ENCODE measurements around the gene SRSF9.
A peak's percentile ranks its signal among the peaks of the same experiment; 100 is the strongest.
"Not testable (repeated sequence)": the region's sequence is repeated elsewhere in the genome, so short reads cannot be mapped to it uniquely, and the experiment has no call there.

Gene SRSF9

DNA sequence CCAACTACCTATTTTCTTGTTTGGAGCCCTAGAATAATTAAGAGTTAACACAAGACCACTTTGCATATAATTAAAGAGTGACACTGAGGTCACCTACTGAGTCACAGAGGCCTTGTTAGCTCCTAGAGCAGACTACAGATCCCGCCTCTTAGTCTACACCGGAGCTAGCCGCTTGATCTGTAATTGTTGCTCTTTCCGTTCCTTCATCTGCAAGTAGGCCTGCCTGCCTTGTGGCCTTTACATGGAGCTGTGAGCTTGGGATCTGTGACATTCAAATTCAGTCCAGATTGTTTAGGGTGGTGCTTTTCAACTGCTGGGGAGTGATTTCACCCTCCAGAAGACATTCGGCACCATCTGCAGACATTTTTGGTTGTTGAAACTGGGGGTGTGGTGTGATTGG is 20.8 kb upstream of the SRSF9 start:
- Mint-ChIP-seq H3K36me3 (ENCODE audit: low read depth) (no peaks in the 10 kb centered on the region), H3K27me3 (no peaks in the 10 kb centered on the region), H3K4me1 (ENCODE audit: low read depth) (peaks cover 7% of the 10 kb centered on the region), H3K4me3 (no peak overlapping the region), H3K27ac (no peak overlapping the region), H3K9me3 (no peaks in the 10 kb centered on the region)

DNA sequence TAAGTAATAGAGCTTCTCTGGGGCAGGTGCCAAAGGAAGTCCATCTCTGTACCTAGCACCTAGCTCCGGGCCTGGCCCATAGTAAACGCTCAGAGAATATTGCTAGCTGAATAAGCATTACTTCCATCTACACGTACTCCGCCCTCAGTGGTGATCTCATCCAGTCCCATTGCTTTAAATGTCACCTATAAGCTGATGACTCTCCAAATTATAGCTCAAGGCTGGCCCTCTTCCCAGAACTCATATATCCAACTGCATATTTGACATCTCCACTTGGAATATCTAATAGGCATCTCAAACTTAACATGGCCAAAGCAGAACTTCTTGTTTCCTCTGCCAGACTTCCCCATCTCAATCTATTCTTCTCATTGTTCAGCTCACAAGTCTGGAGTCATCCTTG is 19.5 kb upstream of the SRSF9 start:
- Mint-ChIP-seq H3K27ac (no peak overlapping the region), H3K4me3 (no peak overlapping the region), H3K4me1 (ENCODE audit: low read depth) (no peaks in the 10 kb centered on the region), H3K27me3 (no peaks in the 10 kb centered on the region), H3K36me3 (ENCODE audit: low read depth) (no peaks in the 10 kb centered on the region), H3K9me3 (no peaks in the 10 kb centered on the region)

DNA sequence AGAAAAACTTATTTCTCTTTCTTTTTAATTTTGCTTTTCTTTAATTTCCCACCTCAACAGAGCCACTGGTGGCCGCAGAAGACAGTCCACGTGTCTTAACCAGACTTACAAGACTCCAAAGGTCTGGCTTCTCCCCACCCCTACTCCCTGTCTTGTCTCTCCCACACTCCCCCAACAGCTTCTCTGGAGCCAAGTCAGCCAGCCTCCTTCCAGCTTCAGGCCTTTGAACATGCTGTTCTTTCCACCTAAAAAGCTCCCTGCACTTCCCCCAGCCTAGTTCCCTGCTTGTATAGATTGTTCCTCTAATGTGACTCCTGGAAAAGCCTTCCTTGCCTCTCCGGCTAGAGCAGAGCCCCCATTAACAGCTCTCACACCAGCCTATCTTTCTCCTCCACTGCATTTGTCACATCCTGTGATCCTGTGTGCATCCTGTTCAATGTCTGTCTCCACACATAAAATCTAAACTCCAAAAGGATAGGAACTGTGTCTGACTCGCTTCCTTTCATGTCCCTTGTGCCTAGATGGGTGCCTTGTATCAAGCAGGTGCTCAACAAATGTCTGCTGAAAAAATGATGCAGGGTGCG is 18.6 kb upstream of the SRSF9 start:
- Mint-ChIP-seq H3K9me3 (no peaks in the 10 kb centered on the region), H3K27ac (no peak overlapping the region), H3K36me3 (ENCODE audit: low read depth) (no peaks in the 10 kb centered on the region), H3K4me1 (ENCODE audit: low read depth) (no peaks in the 10 kb centered on the region), H3K27me3 (no peaks in the 10 kb centered on the region), H3K4me3 (no peak overlapping the region)

DNA sequence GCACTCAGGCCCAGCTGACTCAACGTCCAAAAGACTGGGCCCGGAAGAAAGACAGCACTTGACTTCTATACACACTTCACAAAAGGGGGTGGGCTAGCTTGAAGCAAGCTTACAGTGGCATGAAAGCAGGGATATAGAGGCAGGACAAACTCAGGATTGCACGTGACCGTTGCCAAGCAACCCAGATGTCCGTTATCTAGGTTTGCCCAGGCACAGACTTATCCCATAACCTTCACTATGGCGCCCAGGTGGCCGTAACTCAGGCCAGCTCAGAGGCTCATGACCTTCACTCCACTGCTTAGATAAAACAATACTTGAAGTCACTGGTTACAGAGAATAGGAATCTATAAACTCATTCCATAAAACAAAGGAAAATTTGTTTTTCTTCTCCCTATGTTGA is 18.0 kb upstream of the SRSF9 start:
- not testable (repeated sequence) for H3K27ac Mint-ChIP-seq; H3K36me3 Mint-ChIP-seq (ENCODE audit: low read depth); H3K9me3 Mint-ChIP-seq; H3K4me3 Mint-ChIP-seq; H3K27me3 Mint-ChIP-seq; H3K4me1 Mint-ChIP-seq (ENCODE audit: low read depth)

DNA sequence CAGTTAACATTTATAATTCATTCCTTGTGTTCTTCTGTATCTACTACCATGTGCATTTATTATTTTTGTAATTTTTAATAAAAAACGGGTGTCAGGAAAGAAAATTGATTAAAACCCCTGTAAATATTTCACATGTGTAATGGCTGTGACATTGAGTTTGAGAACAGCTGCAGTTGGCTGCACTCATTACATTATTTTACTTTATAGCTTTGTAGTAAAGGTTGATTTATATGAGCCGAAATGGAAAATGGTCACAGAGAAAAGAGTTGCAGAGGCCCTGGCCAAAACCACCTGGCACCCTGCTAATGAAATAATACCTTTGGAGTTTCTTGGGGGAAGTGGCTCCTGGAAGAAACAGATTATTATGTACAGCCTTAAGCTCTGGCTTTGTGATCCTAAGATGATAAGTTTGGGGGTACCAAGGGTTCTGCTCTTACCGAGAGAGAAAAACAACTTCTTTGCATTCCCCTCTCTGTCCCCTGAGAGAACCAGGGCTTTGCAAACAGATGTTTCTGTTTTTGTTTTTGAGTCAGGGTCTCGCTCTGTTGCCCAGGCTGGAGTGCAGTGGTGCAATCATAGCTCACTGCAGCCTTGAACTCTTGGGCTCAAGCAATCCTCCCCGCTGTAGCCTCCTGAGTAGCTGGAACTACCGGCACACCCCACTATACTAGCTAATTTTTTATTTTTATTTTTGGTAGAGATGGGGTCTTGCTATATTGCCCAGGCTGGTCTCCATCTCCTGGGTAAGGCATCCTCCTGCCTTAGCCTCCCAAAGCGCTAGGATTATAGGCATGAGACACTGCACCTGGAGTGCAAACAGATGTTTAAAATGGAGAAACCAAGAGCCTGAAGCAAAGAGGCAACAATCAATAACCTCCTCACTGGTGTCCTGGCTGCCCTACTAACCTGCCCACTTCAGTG is 16.7 kb upstream of the SRSF9 start:
- H3K9me3 Mint-ChIP-seq: no peaks in the 10 kb centered on the region
- H3K4me3 Mint-ChIP-seq: no peak overlapping the region
- no peaks in the 10 kb centered on the region for H3K27me3 Mint-ChIP-seq
- peaks cover 8% of the 10 kb centered on the region for H3K4me1 Mint-ChIP-seq (ENCODE audit: low read depth)
- no peaks in the 10 kb centered on the region for H3K36me3 Mint-ChIP-seq (ENCODE audit: low read depth)
- no peak overlapping the region for H3K27ac Mint-ChIP-seq

DNA sequence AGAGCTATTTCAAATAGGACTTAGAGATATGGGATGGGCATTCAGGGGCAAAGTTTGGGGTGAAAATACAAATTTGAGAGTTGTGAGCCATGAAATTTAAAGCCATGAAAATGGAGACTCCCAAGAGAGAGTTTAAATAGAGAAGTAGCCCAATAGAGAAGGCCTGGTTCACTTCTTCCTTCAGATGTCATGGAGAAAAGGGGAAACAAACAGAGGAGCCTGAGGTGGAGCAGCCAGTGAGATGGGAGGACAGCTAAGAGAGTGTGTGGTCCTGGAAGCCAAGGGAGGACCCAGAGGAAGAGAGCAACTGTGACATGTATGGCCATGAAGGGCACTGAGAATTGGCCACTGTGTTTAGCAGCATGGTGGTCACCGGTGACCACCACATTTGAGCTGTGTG is 14.1 kb upstream of the SRSF9 start:
- Mint-ChIP-seq H3K4me3 (no peak overlapping the region), H3K27me3 (no peaks in the 10 kb centered on the region), H3K4me1 (ENCODE audit: low read depth) (peaks cover 16% of the 10 kb centered on the region), H3K27ac (peak overlapping the region; percentile 2), H3K9me3 (no peaks in the 10 kb centered on the region), H3K36me3 (ENCODE audit: low read depth) (no peaks in the 10 kb centered on the region)

DNA sequence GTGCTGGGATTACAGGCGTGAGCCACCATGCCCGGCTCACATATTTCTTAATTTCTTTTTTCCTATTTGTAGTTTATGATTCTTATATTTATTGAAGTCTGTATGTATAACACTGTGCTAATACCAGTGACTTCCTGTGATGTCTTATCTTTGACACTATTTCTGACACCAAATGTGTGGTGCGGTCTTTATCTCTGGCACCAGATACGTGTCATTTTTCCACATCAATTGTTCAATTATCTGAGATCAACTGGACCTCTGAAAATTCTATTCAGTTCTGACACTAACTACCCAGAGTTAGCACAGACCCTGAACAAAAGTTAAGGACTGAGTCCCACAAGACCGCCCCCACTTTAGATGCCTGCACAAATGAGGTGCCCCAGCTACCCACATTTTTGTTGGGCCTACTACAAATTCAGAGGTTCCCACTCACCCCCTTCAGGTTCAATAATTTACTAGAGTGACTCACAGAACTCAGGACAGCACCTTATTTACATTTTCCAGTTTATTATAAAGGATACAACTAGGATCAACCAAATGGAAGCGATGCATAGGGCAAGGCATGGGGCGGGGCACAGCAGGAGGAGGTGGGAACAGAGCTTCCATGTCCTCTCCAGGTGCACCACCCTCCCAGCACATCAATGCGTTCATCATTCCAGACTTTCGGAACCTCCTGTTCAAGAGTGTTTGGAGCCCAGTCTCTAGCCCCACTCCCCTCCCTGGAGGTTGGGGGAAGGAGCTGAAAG is 11.6 kb upstream of the SRSF9 start:
- no peaks in the 10 kb centered on the region for H3K36me3 Mint-ChIP-seq (ENCODE audit: low read depth)
- peak overlapping the region; percentile 68 for H3K27ac Mint-ChIP-seq
- H3K27me3 Mint-ChIP-seq: no peaks in the 10 kb centered on the region
- H3K9me3 Mint-ChIP-seq: no peaks in the 10 kb centered on the region
- peaks cover 16% of the 10 kb centered on the region for H3K4me1 Mint-ChIP-seq (ENCODE audit: low read depth)
- H3K4me3 Mint-ChIP-seq: no peak overlapping the region

DNA sequence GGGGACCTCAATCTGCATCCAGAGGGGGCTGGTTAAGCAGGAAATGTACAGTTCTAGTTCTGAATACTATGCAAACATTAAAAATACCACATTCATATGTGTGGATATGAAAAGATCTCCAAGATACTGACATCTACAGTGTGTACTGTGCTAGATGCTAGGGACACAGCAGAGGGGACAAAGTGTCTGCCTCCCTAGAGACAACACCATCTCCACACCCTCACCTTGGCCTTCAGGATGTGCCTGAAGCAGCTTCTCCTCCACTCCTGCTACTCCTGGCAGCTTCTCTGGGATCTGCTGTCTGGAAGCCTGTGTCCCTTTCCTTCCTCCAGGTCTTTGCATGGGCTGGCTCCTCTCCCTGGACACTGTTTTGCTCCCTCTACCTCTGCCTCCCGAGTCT is 10.7 kb upstream of the SRSF9 start:
- no peaks in the 10 kb centered on the region for H3K9me3 Mint-ChIP-seq

DNA sequence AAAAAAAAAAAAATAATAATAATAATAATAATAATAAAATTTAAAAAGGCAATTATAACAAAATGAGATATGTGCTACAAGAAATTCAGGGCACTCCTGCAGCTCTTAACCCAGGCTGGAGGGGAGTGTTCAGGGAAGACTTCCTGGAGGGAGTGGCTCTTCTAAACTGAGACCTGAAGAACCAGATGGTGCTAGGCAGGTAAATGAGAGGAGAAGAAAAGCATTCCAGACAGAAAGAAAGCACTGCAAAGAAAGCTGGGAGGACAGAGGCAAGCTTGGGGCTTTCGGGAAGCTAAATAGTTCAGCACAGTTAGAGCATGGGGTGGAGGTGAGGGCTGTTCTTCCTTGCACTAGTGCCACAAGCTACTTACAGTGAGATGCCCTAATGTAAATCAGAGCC is 9.9 kb upstream of the SRSF9 start:
- Mint-ChIP-seq H3K27me3 (no peaks in the 10 kb centered on the region), H3K4me1 (ENCODE audit: low read depth) (peaks cover 20% of the 10 kb centered on the region), H3K4me3 (no peak overlapping the region), H3K36me3 (ENCODE audit: low read depth) (no peaks in the 10 kb centered on the region), H3K27ac (no peak overlapping the region), H3K9me3 (no peaks in the 10 kb centered on the region)

More for the DNA sequence above, 10.7 kb upstream of the SRSF9 start:
- Mint-ChIP-seq H3K27ac (peak overlapping the region; percentile 61), H3K36me3 (ENCODE audit: low read depth) (no peaks in the 10 kb centered on the region), H3K27me3 (no peaks in the 10 kb centered on the region), H3K4me1 (ENCODE audit: low read depth) (peaks cover 16% of the 10 kb centered on the region), H3K4me3 (no peak overlapping the region)

DNA sequence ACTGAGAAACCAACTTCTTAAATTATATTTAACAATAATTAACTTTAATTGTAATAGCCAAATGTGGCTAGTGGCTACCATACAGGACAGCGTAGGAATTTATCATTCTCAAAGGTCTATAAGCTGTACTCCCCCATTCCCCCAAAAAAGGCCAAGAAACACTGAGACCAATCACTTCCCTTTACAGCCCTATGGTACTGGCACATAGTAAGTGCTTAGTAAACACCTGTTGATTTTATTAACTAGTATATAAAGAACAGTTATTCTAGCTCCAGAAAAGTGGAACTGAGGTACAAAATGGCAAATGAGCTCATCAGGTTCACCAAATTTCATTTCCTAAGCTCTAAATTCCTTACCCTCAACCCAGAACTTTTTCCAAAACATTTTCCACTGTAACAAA is 6.1 kb upstream of the SRSF9 start:
- H3K27me3 Mint-ChIP-seq: no peaks in the 10 kb centered on the region
- H3K27ac Mint-ChIP-seq: no peak overlapping the region
- peaks cover 33% of the 10 kb centered on the region for H3K4me1 Mint-ChIP-seq (ENCODE audit: low read depth)
- no peaks in the 10 kb centered on the region for H3K36me3 Mint-ChIP-seq (ENCODE audit: low read depth)
- H3K4me3 Mint-ChIP-seq: no peak overlapping the region
- no peaks in the 10 kb centered on the region for H3K9me3 Mint-ChIP-seq

DNA sequence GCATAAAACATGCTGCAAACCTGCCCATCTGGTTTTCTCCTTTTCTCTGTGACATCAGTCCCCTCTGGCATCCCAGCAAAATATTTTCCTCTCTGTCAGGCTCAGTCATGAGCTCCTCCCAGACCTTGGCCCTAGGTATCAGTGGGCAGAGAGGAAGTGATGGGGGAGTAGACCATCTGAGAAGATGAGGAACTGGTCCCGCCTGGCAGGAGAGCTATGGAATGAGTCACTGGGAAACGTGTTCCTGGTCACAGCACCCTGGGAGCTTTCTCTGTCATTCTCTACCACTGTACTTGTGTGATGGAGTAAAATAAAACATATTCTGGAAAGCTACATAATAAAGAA is 5.0 kb upstream of the SRSF9 start:
- Mint-ChIP-seq H3K36me3 (ENCODE audit: low read depth) (no peaks in the 10 kb centered on the region), H3K4me3 (no peak overlapping the region), H3K9me3 (no peaks in the 10 kb centered on the region), H3K27me3 (no peaks in the 10 kb centered on the region), H3K4me1 (ENCODE audit: low read depth) (peaks cover 36% of the 10 kb centered on the region), H3K27ac (no peak overlapping the region)

DNA sequence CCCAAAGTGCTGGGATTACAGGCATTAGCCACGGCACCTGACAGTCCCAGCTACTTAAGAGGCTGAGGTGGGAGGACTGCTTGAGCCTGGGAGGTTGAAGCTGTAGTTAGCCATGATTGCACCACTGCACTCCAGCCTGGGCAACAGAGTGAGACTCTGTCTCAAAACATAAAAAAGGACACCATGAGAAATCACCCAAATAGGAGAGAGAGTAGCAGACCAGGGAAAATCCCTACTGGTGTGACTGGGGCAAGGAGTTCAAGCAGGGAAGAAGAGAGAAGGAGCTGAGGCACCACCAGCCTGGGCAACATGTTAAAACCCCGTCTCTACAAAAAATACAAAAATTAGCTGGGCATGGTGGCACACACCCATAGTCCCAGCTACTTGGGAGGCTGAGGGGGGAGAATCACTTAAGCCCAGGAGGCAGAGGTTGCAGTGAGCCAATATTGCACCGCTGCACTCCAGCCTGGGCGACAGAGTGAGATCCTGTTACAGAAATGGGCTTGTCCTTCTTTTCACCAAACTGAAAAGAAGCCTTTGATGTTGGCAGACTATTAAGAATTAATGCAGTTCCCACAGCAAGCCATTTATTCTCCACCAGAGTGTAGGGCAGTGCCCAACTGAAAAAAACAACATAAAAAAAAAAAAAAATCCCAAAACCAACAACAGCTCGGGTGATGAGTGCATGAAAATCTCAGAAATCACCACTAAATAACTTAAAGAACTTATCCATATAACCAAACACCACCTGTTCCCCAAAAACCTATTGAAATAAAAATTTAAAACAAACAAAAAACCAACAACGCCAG is 4.5 kb upstream of the SRSF9 start:
- H3K4me1 Mint-ChIP-seq (ENCODE audit: low read depth): peaks cover 36% of the 10 kb centered on the region
- H3K36me3 Mint-ChIP-seq (ENCODE audit: low read depth): no peaks in the 10 kb centered on the region
- no peak overlapping the region for H3K4me3 Mint-ChIP-seq
- no peaks in the 10 kb centered on the region for H3K27me3 Mint-ChIP-seq
- no peak overlapping the region for H3K27ac Mint-ChIP-seq
- H3K9me3 Mint-ChIP-seq: no peaks in the 10 kb centered on the region

DNA sequence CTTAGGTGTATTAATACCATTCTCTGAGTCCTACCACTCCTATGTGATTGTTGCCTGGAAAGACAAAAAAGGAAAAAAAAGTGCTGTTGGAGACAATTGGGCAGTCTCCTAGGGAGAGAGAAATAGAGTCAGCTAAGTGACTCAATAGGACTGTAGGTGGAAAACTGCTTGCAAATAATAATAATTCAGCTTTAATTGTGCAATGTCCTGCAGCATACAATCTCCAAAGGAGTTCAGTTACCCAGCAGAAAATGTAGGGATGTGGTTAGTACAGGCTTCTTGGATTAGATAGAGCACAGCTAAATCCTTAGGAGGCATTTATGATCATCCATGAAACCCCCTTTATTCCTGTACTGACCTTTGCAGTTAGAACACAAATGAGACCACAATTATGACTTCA is 3.0 kb upstream of the SRSF9 start:
- Mint-ChIP-seq H3K9me3 (no peaks in the 10 kb centered on the region), H3K27me3 (no peaks in the 10 kb centered on the region), H3K4me1 (ENCODE audit: low read depth) (peaks cover 45% of the 10 kb centered on the region), H3K4me3 (no peak overlapping the region), H3K27ac (no peak overlapping the region), H3K36me3 (ENCODE audit: low read depth) (peaks cover 7% of the 10 kb centered on the region)

DNA sequence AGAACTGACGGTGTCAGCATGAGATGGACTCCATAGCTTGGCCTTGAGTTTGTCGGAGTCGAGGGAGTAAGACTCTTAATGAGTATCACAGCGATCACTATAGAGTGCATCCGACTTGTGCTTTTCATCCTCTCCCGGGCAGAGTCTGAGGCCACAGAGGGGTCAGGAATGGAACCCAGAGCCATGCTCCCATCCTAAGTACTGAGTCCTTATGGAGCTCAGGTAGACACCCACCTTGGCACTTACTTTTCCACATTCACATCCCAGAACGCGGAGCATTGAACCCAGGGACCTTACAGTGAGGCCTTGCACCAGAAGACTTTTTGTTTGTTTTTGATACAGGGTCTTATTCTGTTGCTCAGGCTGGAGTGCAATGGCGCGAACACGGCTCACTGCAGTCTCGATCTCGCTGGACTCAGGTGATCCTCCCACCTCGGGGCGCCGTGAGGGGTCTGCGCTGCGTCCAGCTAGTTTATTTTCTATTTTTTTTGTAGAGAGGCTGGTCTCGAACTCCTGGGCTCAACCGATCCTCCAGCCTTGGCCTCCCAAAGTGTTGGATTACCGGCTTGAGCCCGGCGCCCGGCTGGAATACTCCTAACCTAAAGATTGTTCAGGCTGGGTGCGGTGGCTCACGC is 719 bp upstream of the SRSF9 start:
- peaks cover 66% of the 10 kb centered on the region for H3K4me1 Mint-ChIP-seq (ENCODE audit: low read depth)
- H3K4me3 Mint-ChIP-seq: peak overlapping the region; percentile 91
- peak overlapping the region; percentile 76 for H3K27ac Mint-ChIP-seq
- H3K36me3 Mint-ChIP-seq (ENCODE audit: low read depth): peaks cover 28% of the 10 kb centered on the region
- no peaks in the 10 kb centered on the region for H3K9me3 Mint-ChIP-seq
- H3K27me3 Mint-ChIP-seq: no peaks in the 10 kb centered on the region
